Gastroesophageal sphincter (tissue), 3 donors: ENCODE data around the gene PPAN.

Source experiments
- CTCF ChIP-seq, 4 experiments: fragments of 200-600 bp in 2 of 4; fragments of 450-650 bp in 2 of 4; sonication (generic) in 1 of 4; IDR thresholded peaks; one replicate each; pipeline ENCODE4 v1.5.1; 2017 to 2019; ENCODE audit warnings: antibody characterized with exemption in 4 of 4, mild to moderate bottlenecking in 2 of 4, moderate library complexity in 2 of 4
- POLR2A ChIP-seq, 2 donors: fragments of 450-650 bp; IDR thresholded peaks; one replicate each; pipeline ENCODE4 v1.6.1; 2017; ENCODE audit warnings: antibody characterized with exemption in 2 of 2, mild to moderate bottlenecking in 2 of 2, moderate library complexity in 1 of 2
- POLR2AphosphoS5 ChIP-seq: sonication (generic); formaldehyde crosslinking; IDR thresholded peaks from one replicate; pipeline ENCODE4 v1.6.1; 2017; ENCODE audit warnings: antibody characterized with exemption

GRCh38 chr19:10105509-10106099 is 558 bp upstream of the PPAN start:
- no peak for TF ChIP-seq CTCF (IDR thresholded peaks at IDR 0.05)
- TF ChIP-seq POLR2AphosphoS5, result no peak
- no peak for TF ChIP-seq POLR2A (IDR thresholded peaks at IDR 0.05)
